Activated CD4-positive, alpha-beta T cell treated with anti-CD3 and anti-CD28 coated beads, Interleukin-2, amount 50 U/mL, for 24 hours (primary cell): ENCODE data around the gene FILIP1L.

Source experiments
- DNase-seq, 2 donors: peaks; one replicate each; pipeline ENCODE4 v3.0.0-alpha.2; 2020; ENCODE audit warnings: low read depth in 1 of 2, low spot score in 1 of 2

Gene FILIP1L

DNA sequence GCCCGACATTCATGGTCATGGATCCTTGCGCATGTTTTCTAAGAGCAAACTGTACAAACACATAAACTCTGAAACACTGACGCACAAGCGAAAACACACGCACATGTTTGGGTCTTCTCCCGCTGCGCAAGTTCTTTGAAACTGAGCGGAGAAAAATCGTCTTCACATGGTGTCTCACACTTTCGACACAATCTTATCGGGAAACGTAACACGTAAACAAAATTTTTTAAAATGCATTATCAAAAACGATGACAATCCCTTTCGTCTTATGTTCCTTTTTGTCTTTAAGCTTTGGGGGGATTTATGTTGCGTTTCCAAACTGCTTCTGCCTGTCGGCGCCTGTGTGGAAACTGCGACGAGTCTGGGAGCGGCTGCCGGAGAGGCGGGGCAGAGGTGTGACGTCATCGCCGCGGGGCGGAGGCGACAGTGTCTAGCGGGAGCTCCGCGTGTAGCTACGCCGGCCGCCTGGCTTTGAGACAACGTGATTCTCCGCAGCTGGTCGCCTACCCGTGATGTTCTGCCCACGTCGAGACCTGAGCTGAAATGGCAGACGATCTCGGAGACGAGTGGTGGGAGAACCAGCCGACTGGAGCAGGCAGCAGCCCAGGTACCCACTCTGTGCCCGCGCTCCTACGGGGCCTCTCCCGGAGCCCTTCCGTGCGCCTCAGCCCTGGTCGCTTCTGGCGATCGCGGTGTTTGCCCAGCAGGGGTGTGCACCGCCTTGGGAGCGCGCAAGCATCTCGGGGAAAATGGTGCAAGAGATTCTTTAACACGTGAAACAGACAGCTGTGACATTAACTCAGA, 296.7 kb downstream of the FILIP1L start, which contains the start of gene CMSS1:
CMSS1 (plus strand) TSS at position 426 of the 804 bp plus-strand sequence.
- peak; percentile 90 to 93 for DNase-seq

- no peak for DNase-seq
Observed at GRCh38 chr3:99817047-99817436, 297.3 kb downstream of the FILIP1L start.

DNA sequence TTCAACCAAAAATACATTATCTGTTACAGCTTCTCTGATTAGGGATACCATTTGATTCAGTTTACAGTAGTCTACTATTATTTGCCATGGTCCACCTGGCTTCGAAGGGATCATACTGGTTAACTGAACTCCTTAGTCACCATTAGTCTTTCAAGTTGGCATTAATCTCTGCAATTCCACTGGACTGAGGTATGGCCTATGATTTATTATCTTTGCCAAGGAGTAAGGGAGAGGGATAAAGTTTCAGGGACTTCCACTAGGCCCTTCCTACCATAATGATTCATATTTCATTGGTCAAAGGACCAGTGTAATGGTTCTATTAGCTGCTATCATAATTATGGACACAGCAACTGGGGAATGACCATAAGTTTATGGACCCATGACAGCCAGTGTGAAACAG, 303.9 kb downstream of the FILIP1L start:
- no peak for DNase-seq

- no peak for DNase-seq
Observed at GRCh38 chr3:99809565-99809964, 304.7 kb downstream of the FILIP1L start.

GRCh38 chr3:99808163-99808794, 306.0 kb downstream of the FILIP1L start:
- peak in 1 of 2 donors; percentile 17 for DNase-seq

GRCh38 chr3:99805160-99805559, 309.1 kb downstream of the FILIP1L start:
- DNase-seq, result no peak

DNA sequence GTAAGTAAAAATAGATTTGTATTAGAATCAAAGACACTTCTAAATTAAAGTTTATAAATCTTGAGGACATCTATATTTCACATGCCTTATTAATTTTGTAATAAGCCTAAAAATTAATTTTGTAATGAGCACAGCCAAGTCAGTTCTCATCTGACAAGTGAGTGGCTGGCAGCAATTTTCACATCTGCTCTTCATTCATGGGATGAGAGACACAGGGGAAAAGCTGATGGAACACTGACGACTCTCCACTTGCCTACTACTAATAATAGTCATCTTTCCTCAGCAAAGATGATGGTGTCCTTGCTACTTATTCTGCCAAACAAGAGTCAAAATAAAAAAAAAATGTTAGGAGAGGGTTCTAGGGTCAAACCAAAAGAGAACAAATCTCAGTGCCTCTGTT, 311.0 kb downstream of the FILIP1L start:
- DNase-seq, result no peak

DNA sequence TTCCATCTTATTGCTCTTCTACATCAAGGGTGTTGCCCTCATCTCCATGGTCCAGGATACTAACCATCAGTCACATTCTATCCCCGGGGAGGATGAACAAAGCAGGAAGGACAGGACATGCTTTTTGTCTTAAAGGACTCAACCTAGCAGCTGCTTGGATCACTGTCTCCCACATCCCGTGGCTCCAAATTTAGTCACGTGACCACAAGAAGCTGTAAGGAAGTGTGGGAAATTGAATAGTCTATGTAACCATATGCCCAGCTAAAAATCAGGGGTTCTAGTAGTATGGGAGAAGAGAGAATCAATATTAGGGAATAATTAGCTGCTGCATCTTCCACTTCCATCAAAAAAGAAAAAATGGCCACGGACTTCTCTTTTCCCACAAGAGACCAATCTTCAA, 314.9 kb downstream of the FILIP1L start:
- DNase-seq, result no peak

DNA sequence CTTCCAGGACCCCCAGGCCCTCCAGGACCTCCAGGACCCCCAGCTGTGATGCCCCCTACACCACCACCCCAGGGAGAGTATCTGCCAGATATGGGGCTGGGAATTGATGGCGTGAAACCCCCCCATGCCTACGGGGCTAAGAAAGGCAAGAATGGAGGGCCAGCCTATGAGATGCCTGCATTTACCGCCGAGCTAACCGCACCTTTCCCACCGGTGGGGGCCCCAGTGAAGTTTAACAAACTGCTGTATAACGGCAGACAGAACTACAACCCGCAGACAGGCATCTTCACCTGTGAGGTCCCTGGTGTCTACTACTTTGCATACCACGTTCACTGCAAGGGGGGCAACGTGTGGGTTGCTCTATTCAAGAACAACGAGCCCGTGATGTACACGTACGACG, 318.7 kb downstream of the FILIP1L start:
- no peak for DNase-seq

DNA sequence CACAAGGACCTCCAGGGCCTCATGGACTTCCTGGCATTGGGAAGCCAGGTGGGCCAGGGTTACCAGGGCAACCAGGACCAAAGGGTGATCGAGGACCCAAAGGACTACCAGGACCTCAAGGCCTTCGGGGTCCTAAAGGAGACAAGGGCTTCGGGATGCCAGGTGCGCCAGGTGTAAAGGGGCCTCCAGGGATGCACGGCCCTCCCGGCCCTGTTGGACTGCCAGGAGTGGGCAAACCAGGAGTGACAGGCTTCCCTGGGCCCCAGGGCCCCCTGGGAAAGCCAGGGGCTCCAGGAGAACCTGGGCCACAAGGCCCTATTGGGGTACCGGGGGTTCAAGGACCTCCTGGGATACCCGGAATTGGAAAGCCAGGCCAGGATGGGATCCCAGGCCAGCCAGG, 319.8 kb downstream of the FILIP1L start:
- no peak for DNase-seq

GRCh38 chr3:99789011-99789721, 325.1 kb downstream of the FILIP1L start:
- no peak for DNase-seq
